Neural cell (in vitro differentiated cells): ENCODE results near the gene TNC. TPM values are rescaled to one million over a fixed set of nuclear protein-coding genes. Genes with fewer than 3 reads are reported as not detected.

ENCODE experiments used
- H2AFZ ChIP-seq: fragments of 200-600, 300-800 bp; sonication (generic), shearing (Covaris generic); 2 replicates; pipeline ENCODE4 v1.6.0; 2014; ENCODE audit warnings: low read depth, mild to moderate bottlenecking, antibody characterized with exemption, low read length, moderate library complexity
- H3F3A ChIP-seq: fragments of 200-600 bp; shearing (Covaris generic); 2 replicates; pipeline ENCODE4 v1.6.1; 2016; ENCODE audit warnings: mild to moderate bottlenecking, moderate library complexity, mixed read lengths, antibody characterized with exemption, low read length; ENCODE audit not compliant: insufficient read depth, poor library complexity, severe bottlenecking
- H3K27ac ChIP-seq: fragments of 200-600, 300-800 bp; sonication (generic), shearing (Covaris generic); 2 replicates; pipeline ENCODE4 v1.5.1; 2014; ENCODE audit warnings: mild to moderate bottlenecking, low read length, moderate library complexity
- H3K27me3 ChIP-seq: fragments of 300-800, 200-600 bp; sonication (generic), shearing (Covaris generic); 2 replicates; pipeline ENCODE4 v1.6.0; 2014; ENCODE audit warnings: mild to moderate bottlenecking, low read depth, low read length, moderate library complexity; ENCODE audit not compliant: insufficient read depth
- H3K36me3 ChIP-seq: fragments of 300-800, 200-600 bp; sonication (generic), shearing (Covaris generic); 2 replicates; pipeline ENCODE4 v1.5.1; 2014; ENCODE audit warnings: mild to moderate bottlenecking, antibody characterized with exemption, low read length, moderate library complexity; ENCODE audit not compliant: insufficient read depth
- H3K4me2 ChIP-seq: fragments of 300-800, 200-600 bp; sonication (generic), shearing (Covaris generic); 2 replicates; pipeline ENCODE4 v1.6.0; 2014; ENCODE audit warnings: mild to moderate bottlenecking, low read length
- H3K4me3 ChIP-seq: fragments of 300-800, 200-600 bp; sonication (generic), shearing (Covaris generic); 2 replicates; pipeline ENCODE4 v1.5.1; 2014; ENCODE audit warnings: mild to moderate bottlenecking, low read length, moderate library complexity
- H3K79me2 ChIP-seq: fragments of 200-600 bp; shearing (Covaris generic); replicated peaks from 2 replicates; pipeline ENCODE4 v1.6.0; 2014; ENCODE audit warnings: mild to moderate bottlenecking, low read length, moderate library complexity; ENCODE audit not compliant: insufficient read depth
- H3K9ac ChIP-seq: fragments of 300-800, 200-600 bp; sonication (generic), shearing (Covaris generic); 2 replicates; pipeline ENCODE4 v1.6.1; 2016; ENCODE audit warnings: mild to moderate bottlenecking, low read length, mixed read lengths
- H3K9me2 ChIP-seq: fragments of 200-600 bp; shearing (Covaris generic); 2 replicates; pipeline ENCODE4 v1.6.1; 2016; ENCODE audit warnings: mild to moderate bottlenecking, low read length, mixed read lengths; ENCODE audit not compliant: insufficient read depth
- H3K9me3 ChIP-seq: fragments of 200-600, 300-800 bp; sonication (generic), shearing (Covaris generic); 2 replicates; pipeline ENCODE4 v1.6.1; 2016; ENCODE audit warnings: mild to moderate bottlenecking, mixed run types, low read length, moderate library complexity, mixed read lengths
- H4K20me1 ChIP-seq: fragments of 200-600 bp; shearing (Covaris generic); 2 replicates; pipeline ENCODE4 v1.6.1; 2016; ENCODE audit warnings: mild to moderate bottlenecking, mixed run types; ENCODE audit not compliant: insufficient read depth
- EP300 ChIP-seq: fragments of 450-650 bp; conservative IDR thresholded peaks from 2 replicates; pipeline ENCODE4 v1.6.1; 2014; ENCODE audit warnings: antibody characterized with exemption, mild to moderate bottlenecking, moderate library complexity; ENCODE audit not compliant: poor library complexity, severe bottlenecking
- EZH2 ChIP-seq: fragments of 200-600, 300-800 bp; shearing (Covaris generic), sonication (generic); IDR thresholded peaks from 2 replicates; pipeline ENCODE4 v1.6.1; 2014; ENCODE audit warnings: antibody characterized with exemption, low read length, borderline replicate concordance, mild to moderate bottlenecking; ENCODE audit not compliant: insufficient read depth, poor library complexity, severe bottlenecking
- MXI1 ChIP-seq: fragments of 450-650 bp; conservative IDR thresholded peaks from 2 replicates; pipeline ENCODE4 v1.6.1; 2014; ENCODE audit warnings: antibody characterized with exemption, mild to moderate bottlenecking; ENCODE audit not compliant: poor library complexity, severe bottlenecking
- POLR2AphosphoS5 ChIP-seq: IDR thresholded peaks from 2 replicates; pipeline ENCODE4 v1.6.1; 2012
- RAD21 ChIP-seq: fragments of 450-650 bp; conservative IDR thresholded peaks from 2 replicates; pipeline ENCODE4 v1.6.1; 2014; ENCODE audit warnings: antibody characterized with exemption, mild to moderate bottlenecking, moderate library complexity
- SMC3 ChIP-seq: fragments of 450-650 bp; conservative IDR thresholded peaks from 2 replicates; pipeline ENCODE4 v1.6.1; 2014; ENCODE audit warnings: antibody characterized with exemption, mild to moderate bottlenecking, moderate library complexity; ENCODE audit not compliant: poor library complexity
- TAF1 ChIP-seq: IDR thresholded peaks from 2 replicates; pipeline ENCODE4 v1.6.1; 2012; ENCODE audit warnings: low read depth
- polyA plus RNA-seq: library from polyadenylated mRNA; depleted of rRNA; stranded (reverse); fragments of >200 nt; gene quantifications from 2 replicates; pipeline ENCODE4 v1.2.3, GENCODE V29; 2014
- TF ChIP-seq, protein P1 (sequence below): fragments of 450-650 bp; IDR thresholded peaks from 2 replicates; pipeline ENCODE4 v1.5.1; 2014; ENCODE audit warnings: antibody characterized with exemption, mild to moderate bottlenecking, moderate library complexity; ENCODE audit not compliant: poor library complexity, severe bottlenecking
- TF ChIP-seq, protein P2 (sequence below): IDR thresholded peaks from 2 replicates; pipeline ENCODE4 v1.6.1; 2012; ENCODE audit warnings: borderline replicate concordance

TNC gene
- polyA plus RNA-seq, 1 donor from 2014 or later = 2.1 TPM

DNA sequence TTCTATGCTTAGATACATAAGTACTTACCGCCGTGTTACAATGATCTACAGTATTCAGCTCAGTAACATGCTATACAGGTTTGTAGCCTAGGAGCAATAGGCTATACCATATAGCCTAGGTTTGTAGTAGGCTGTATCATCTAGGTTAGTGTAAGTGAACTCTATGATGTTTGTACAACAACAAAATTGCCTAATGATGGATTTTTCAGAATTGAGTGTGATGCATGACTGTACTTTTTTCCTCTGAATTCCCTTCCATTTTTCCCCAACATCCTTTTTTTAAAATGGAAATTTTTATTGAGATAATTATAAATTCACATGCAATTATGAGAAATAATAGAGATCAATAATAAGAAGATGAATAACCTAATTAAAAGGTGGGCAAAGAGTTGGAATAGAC is 119.6 kb downstream of the TNC start:
- H3K36me3 ChIP-seq = no peaks in the 10 kb centered on the region
- no peaks in the 10 kb centered on the region for H3K9me2 ChIP-seq
- H2AFZ ChIP-seq = no peak overlapping the region
- H3K4me2 ChIP-seq = no peak overlapping the region
- no peaks in the 10 kb centered on the region for H3K27me3 ChIP-seq
- no peak overlapping the region for H3K4me3 ChIP-seq
- no peaks in the 10 kb centered on the region for H4K20me1 ChIP-seq
- no peaks in the 10 kb centered on the region for H3F3A ChIP-seq
- H3K79me2 ChIP-seq = no peaks in the 10 kb centered on the region
- H3K9me3 ChIP-seq = no peaks in the 10 kb centered on the region
- TF ChIP-seq SMC3 = no peak
- no peak for TF ChIP-seq RAD21
- TF ChIP-seq, protein P1, sequence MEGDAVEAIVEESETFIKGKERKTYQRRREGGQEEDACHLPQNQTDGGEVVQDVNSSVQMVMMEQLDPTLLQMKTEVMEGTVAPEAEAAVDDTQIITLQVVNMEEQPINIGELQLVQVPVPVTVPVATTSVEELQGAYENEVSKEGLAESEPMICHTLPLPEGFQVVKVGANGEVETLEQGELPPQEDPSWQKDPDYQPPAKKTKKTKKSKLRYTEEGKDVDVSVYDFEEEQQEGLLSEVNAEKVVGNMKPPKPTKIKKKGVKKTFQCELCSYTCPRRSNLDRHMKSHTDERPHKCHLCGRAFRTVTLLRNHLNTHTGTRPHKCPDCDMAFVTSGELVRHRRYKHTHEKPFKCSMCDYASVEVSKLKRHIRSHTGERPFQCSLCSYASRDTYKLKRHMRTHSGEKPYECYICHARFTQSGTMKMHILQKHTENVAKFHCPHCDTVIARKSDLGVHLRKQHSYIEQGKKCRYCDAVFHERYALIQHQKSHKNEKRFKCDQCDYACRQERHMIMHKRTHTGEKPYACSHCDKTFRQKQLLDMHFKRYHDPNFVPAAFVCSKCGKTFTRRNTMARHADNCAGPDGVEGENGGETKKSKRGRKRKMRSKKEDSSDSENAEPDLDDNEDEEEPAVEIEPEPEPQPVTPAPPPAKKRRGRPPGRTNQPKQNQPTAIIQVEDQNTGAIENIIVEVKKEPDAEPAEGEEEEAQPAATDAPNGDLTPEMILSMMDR = no peak
- TF ChIP-seq MXI1 = no peak
- H3K9ac ChIP-seq = no peak overlapping the region
- H3K27ac ChIP-seq = no peak overlapping the region

DNA sequence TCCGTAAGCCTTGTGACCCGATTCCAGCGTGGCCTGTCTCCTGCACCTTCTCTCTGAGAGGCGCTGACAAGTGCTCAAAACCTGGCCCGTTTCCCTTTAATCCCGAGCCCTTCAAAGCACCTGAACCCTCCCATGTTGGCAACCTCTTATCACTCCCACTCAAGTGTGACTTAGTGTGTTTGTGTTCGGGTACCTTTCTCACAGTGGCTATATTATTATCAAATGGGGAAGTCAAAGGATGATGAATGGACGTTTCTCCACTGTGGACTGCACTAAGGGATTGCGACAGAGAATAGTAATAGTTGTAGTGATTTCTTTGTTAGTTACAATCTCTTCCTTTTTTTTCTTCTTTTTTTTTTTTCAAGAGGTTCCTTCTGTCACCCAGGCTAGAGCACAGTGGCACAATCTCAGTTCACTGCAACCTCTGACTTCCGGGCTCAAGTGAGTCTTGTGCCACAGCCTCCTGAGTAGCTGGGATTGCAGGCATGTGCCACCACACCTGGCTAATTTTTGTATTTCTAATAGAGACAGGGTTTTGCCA is 122.2 kb downstream of the TNC start:
- H3K4me3 ChIP-seq = no peak overlapping the region
- H3K9me2 ChIP-seq = no peaks in the 10 kb centered on the region
- H3K9me3 ChIP-seq = no peaks in the 10 kb centered on the region
- H3K27ac ChIP-seq = no peak overlapping the region
- no peak overlapping the region for H3K9ac ChIP-seq
- TF ChIP-seq MXI1 (no peak), POLR2AphosphoS5 (no peak), TAF1 (no peak), EP300 (no peak), RAD21 (no peak), SMC3 (no peak), EZH2 (no peak)
- TF ChIP-seq, protein P1 = no peak
- TF ChIP-seq, protein P2, sequence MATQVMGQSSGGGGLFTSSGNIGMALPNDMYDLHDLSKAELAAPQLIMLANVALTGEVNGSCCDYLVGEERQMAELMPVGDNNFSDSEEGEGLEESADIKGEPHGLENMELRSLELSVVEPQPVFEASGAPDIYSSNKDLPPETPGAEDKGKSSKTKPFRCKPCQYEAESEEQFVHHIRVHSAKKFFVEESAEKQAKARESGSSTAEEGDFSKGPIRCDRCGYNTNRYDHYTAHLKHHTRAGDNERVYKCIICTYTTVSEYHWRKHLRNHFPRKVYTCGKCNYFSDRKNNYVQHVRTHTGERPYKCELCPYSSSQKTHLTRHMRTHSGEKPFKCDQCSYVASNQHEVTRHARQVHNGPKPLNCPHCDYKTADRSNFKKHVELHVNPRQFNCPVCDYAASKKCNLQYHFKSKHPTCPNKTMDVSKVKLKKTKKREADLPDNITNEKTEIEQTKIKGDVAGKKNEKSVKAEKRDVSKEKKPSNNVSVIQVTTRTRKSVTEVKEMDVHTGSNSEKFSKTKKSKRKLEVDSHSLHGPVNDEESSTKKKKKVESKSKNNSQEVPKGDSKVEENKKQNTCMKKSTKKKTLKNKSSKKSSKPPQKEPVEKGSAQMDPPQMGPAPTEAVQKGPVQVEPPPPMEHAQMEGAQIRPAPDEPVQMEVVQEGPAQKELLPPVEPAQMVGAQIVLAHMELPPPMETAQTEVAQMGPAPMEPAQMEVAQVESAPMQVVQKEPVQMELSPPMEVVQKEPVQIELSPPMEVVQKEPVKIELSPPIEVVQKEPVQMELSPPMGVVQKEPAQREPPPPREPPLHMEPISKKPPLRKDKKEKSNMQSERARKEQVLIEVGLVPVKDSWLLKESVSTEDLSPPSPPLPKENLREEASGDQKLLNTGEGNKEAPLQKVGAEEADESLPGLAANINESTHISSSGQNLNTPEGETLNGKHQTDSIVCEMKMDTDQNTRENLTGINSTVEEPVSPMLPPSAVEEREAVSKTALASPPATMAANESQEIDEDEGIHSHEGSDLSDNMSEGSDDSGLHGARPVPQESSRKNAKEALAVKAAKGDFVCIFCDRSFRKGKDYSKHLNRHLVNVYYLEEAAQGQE = no peak
- no peaks in the 10 kb centered on the region for H4K20me1 ChIP-seq
- H2AFZ ChIP-seq = no peak overlapping the region
- H3F3A ChIP-seq = no peaks in the 10 kb centered on the region
- H3K36me3 ChIP-seq = no peaks in the 10 kb centered on the region
- H3K79me2 ChIP-seq = no peaks in the 10 kb centered on the region
- H3K27me3 ChIP-seq = no peaks in the 10 kb centered on the region
- no peak overlapping the region for H3K4me2 ChIP-seq
